Measurements from ENCODE around the gene NRXN3.

- TF ChIP-seq, protein P1, sequence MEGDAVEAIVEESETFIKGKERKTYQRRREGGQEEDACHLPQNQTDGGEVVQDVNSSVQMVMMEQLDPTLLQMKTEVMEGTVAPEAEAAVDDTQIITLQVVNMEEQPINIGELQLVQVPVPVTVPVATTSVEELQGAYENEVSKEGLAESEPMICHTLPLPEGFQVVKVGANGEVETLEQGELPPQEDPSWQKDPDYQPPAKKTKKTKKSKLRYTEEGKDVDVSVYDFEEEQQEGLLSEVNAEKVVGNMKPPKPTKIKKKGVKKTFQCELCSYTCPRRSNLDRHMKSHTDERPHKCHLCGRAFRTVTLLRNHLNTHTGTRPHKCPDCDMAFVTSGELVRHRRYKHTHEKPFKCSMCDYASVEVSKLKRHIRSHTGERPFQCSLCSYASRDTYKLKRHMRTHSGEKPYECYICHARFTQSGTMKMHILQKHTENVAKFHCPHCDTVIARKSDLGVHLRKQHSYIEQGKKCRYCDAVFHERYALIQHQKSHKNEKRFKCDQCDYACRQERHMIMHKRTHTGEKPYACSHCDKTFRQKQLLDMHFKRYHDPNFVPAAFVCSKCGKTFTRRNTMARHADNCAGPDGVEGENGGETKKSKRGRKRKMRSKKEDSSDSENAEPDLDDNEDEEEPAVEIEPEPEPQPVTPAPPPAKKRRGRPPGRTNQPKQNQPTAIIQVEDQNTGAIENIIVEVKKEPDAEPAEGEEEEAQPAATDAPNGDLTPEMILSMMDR (IDR thresholded peaks at IDR 0.05; ENCODE audit: low read length), result no peak
- TF ChIP-seq EZH2 (IDR thresholded peaks at IDR 0.05; ENCODE audit: borderline replicate concordance, low read length), result no peak
Measured at GRCh38 chr14:78535041-78535440, 364.9 kb downstream of the NRXN3 start.

Measured in OCI-LY1 (cell line).